SW480 (cell line): Measurements from ENCODE around the gene FRYL.
A peak's percentile ranks its signal among the peaks of the same experiment; 100 is the strongest.
"Not testable (repeated sequence)": the region's sequence is repeated elsewhere in the genome, so short reads cannot be mapped to it uniquely, and the experiment has no call there.

Experiments
- DNase-seq: peaks from one replicate; pipeline ENCODE4 v3.0.0-alpha.2; 2016; ENCODE audit warnings: low spot score

The FRYL gene

DNA sequence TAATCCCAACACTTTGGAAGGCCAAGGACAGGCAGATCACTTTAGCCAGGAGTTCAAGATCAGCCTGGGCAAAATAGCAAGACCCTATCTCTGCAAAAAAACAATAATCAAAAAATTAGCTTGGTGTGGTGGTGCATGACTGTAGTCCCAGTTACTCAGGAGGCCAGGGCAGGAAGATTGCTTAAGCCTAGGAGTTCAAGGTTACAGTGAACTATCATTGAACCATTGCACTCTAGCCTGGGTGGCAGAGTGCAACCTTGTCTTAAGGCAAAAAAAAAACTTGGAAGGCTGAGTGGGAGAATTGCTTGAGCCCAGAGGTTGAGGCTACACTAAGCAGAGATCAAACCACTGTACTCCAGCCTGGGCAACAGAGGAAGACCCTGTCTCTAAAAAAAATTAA is 5.2 kb upstream of the FRYL start:
- no peak for DNase-seq

DNA sequence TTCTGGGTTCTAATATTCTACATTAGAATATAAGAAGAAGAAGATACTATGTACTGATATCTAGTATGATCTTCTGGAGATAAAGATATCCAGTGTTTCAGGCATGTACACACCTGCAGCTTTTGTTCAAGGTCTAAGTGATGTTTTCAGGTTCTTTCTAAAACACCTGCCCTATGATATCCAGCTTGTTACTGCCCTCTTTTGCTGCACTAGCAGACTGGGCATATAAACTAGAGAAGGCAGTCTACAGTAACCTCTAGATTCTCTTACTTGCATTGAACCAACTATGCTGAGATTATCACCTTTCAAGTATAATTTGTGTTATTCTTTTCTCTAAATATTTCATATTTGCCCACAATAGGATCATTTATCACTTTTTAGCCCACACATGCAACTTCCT is 1.9 kb upstream of the FRYL start:
- DNase-seq: peak; percentile 11

DNA sequence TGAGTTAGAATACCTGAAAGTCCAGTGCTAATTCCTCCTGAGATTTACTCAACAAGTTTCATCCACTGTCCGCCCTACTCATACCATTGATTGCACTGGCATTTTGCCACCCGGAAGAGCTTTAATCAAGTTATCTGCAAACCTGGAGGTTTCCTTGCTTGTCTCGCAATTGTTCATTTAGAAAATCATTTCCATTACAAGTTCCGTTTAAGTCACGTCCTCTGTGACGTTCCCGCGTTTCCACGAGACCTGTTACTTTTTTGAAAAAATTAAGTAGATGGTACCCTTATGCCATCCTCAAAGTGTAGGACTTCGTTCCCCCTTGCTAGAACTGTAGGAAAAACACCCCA is 761 bp upstream of the FRYL start:
- no peak for DNase-seq

DNA sequence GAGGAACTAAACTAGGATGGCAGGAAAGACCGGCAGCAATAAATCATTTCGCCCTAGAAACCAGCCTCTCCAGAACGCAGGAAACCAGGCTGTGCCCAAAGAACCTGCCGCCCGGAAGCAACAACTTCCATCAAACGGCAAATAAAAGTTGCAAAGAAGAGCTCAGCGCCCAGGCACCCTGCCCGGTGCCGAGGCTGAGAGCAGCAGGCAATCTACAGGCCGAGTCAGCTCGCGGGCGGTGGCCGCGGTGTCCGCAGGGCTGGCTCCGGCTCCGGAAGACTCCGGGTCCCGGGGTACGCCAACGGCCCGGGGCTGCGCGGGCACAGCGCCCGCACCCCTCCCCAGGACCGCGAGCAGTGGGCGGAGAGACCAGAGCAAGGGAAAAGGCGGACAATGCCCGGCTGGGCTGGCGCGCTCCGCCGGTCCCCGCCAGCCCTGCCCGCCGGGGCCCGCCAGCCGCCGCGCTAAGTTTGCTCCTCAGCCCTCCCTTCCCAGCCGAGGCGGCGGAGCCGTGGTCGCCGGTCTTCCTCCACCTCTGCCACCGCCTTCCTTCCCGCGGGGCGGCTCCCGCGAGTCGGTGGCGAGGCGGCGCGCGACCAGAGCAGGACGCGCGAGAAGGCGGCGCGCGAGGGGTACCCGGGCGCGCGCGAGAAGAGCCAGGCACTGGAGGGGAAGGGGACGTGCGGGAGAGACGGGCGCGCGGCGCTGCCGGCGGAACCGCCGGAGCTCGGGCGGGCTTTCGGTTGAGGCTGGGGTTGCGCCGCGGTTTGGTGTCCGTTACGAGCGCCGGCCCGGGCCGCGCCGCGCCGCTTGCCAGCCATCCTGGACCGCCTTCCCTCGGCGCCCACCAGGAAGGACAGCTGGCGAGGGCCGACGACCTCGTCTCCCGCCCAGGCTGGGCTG is 733 bp downstream of the FRYL start:
- peak; percentile 60 for DNase-seq

DNA sequence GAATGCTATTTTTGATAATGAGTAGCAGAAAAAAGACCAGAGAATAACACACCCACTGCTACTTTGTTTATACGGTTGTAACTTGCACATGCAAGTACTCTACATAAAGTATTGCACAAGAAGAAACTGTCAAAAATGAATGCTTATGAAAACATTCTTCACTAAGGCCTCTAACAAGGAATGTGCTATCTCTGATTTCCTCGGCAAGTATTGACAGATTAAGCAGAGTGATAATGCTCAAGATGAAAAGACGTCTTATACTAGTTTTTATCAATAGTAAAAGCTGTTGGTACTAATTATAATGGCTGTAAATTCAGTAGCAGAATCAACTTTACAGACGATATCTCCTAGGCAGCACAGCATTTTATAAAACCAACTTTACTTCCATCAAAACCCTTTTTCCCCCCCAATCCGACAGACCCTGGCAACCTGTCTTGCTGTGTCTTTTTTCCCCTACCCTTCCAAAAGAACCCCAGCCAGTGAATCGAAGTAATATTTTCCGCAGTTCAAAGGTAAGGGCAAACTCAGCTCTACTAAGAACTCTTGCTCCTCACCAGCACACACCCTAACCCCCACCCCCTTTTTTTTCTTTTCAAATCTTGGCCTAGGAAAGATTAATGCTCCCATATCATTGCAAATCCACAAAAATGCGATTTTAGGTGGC is 1.5 kb downstream of the FRYL start:
- peak; percentile 22 for DNase-seq

DNA sequence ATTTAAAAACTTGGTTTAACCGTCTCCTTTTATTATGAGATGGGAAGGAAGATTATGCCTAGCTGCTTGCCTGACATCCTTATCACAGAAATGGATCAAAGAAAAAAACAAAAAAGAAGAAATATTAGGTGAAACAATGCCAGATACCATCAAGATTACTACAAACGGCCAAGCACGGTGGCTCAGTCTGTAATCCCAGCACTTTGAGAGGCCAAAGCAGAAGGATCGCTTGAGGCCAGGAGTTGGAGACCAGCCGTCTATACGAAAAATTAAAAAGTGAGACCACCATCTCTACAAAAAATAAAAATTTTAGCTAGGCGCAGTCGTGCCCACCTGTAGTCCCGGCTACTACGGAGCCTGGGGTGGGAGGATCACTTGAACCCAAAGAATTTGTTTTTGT is 2.3 kb downstream of the FRYL start:
- DNase-seq: no peak

DNA sequence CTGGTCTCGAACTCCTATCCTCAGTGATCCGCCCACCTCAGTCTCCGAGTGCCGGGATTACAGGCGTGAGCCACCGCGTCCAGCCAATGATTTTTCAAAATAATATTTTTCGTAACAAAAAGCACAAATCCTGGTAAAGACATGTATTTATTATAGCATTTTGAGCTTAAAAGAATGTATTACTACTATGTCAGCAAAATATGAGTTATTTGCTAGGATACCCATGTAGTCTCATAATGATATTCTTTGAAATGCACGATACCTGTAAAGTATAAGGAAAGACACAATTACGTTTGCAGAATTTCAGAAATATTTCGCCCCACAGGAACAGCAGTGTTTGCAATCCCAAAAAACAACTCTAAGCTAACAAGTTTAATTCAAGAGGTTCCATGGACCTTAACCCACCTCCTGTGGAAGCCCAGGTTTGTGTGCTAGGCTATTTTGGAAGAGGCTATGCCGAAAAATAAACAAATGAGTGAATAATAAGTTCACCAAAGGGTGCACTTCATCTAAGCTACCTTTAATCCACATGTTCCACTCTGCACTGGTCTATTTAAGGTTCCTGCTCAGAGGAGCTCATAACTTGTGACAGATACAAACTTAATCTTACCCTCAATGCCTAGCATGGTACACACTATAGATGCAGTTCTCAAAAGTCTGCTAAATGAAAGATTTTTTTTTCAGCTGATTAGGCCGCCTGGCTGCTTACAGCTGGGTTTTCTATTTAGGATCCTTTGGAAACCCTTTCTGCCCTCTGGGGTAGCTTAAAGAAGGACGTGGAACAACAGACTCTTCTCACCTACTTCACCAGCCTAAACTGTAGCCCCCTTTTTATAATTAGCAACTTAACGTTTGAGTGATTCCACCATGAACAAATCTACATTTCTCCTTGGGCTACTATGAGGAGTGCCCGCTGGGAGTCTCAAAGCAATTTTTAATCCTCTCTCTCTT is 5.0 kb downstream of the FRYL start:
- DNase-seq: no peak

DNA sequence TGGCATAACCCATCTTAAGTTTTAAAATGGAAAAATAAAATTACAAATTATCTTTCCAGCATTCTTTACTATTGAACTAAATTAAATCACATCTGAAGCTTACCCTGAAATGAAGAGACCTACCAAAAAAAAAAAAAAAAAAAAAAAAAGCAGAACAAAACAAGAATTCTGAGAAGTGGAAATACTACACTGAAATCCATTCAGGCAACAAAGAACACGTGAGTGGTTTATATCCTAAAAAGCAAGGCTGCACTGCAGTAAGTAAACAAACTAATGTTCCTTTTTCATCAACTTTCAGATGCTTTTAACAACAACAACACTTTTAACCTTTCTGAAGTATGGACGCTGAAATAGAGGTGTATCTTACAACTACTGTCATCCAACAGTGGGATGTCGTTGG is 7.5 kb downstream of the FRYL start:
- DNase-seq: no peak

DNA sequence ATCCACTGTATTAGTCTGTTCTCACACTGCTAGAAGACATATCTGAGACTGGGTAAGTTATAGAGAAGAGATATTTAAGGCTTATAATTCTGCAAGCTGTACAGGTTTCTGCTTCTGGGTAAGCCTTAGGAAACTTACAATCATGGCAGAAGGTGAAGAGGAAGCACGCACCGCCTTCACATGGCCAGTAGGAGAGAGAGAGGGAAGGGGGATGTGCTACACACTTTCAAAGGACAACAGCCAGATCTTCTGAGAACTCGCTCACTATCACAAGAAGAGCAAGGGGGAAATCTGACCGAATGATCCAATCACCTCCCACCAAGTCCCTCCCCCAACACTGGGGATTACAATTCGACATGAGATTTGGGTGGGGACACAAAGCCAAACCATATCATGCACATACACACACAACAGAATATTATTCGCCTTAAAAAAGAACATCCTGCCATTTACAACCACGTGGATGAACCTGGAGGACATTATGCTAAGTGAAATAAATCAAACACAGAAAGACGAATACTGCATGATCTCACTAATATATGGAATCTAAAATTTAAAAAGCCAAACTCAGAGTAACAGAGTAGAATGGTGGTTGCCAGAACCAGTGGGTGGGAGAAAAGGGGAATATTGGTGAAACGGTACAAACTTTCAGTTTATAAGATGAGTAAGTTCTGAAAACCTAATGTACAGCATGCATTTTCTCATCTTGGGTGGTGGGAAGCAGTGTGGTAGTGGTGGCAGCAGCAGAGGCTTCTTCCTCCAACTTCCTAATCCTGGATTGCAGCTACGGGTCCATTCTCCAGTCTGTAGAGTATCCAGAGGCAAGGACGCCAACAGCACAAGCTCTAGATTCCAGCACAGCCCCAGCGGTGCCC is 12.8 kb downstream of the FRYL start:
- no peak for DNase-seq

DNA sequence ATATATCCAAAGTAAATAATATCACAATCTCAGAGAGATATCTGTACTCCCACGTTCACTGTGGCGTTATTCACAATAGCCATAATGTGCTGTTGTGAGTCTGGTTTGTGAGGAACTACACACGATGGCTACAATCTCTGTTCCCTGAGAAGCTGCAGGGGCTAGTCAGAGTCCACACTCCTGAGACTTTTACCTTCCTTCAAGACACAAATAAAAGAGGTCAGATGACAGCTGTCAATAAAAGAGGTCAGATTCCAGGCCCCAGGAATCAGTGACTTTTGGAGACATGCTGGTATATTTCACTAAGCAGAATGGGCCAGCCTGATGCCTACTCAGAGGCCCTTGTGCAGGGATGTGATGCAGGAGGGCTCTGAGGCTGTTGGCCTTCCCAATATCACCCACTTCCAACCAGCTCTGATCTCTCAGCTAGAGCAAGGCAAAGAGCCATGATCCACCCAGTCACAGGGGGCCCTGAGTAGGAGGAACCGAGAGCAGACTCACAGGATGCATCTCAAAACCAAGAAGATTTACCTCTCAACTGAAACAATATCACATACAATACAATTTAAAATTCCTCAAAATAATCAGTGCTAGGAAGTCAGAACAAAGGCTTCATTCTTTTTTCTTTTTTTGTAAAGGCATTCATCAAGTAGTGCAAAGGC is 13.8 kb downstream of the FRYL start:
- DNase-seq: no peak

DNA sequence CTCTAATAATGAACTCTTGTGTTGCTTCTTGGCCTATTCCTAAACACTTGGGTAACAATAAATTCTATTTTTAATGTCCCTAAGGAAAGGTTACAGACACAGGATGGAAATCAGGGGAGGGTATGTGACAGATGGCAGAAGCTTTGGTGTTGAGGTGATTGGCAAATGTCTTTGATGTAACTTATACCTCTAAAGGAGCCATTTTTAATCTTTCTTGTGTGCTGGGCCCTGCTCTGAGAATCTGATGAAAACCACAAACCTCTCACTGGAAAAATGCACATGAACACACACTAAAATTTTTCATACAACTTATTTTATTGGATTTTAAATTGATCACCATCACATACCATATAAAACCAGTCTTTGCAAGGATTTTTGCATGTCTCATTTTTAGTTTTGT is 17.7 kb downstream of the FRYL start:
- no peak for DNase-seq

DNA sequence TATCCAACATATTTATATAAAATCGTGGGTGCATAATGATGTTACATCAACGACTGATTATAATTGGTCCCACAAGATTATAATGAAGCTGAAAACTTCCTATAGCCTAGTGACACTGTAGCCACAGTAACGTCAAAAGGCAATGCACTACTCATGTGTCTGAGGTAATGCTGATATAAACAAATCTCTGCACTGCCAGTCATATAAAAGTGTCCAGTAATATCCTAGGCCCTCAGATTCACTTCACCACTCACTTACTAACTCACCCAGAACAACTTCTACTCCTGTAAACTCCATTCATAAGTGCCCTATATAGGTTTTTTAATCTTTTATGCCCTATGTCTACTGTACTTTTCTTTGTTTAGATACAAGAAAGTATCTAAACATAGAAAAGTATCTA is 18.8 kb downstream of the FRYL start:
- DNase-seq: no peak

DNA sequence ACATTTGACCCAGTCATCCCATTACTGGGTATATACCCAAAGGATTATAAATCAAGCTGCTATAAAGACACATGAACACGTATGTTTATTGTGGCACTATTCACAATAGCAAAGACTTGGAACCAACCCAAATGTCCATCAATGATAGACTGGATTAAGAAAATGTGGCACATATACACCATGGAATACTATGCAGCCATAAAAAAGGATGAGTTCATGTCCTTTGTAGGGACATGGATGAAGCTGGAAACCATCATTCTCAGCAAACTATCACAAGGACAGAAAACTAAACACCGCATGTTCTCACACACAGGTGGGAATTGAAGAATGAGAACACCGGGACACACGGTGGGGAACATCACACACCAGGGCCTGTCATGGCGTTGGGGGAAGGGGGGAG is 21.4 kb downstream of the FRYL start:
- not testable (repeated sequence) for DNase-seq

DNA sequence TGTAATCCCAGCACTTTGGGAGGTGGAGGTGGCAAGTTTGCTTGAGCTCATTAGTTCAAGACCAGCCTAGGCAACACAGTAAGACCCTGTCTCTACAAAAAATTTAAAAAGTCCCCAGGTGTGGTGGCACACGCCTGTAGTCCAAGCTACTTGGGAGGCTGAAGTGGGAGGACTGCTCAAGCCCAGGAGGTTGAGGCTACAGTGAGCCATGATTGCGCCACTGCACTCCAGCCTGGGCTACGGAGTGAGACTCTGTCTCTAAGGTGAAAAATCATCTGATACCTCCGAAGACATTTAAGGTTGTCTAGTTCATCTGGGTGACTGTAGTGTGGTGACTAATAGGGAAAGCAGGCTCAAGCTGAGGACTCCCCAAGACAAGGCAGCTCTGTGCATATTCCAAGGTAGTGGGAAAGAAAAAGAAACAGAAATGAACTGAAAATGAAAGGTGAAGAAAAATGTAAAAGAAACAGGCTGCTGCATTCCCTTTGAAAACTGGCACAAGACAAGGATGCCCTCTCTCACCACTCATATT is 23.3 kb downstream of the FRYL start:
- DNase-seq: no peak

DNA sequence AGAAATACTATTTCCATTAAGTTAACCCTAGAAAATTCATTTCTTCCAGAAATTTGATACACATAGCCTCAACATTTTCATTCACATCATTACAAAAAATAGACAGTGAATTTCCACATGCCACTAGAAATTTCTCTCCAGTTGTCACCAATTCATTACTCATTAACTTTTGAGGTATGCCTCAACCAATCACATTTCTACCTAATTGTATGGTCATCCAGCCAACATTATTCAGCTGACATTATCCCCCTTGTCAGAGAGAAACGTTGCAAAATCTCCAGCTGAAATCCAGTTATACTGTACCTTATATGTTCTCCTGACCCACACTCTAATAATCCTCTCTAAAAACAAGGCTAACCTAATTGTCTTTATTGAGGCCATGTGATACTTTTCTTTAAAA is 24.8 kb downstream of the FRYL start:
- DNase-seq: no peak

DNA sequence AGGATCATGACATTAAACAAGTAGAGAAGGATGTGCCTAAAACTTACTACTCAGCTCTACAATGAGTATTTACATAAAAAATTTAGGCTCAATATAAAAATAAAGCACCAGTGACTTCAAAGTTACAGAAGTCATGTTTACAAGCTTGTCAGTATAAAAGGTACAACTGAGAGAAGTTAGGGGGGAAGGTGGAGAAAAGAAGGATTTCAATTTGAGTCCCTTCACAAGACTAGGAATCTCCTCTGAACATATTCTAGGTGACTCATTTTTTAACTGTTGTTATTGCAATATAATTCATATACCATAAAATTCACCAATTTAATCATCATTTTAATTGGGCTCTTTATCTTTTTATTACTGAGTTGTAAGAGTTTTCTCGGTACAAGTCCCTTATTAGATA is 26.9 kb downstream of the FRYL start:
- DNase-seq: no peak

DNA sequence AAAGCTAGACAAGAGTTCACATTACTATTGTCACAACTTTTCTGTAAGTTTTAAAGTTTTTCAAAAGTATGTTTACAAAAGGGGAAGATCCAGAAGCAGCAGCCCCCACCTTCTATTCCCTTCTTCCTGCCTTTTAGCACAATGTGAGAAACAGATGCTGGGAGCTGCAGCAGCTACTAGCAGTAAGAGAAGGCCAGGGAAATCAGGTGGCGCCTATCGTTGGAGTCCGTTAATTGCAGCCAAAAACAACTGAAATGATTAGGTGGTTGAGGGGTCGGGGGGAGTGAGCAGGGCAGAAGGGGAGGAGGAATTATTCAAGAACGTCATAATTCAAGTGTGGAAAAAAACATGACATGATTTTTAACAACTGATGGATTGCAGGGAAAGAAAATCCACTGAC is 27.4 kb downstream of the FRYL start:
- DNase-seq: no peak

DNA sequence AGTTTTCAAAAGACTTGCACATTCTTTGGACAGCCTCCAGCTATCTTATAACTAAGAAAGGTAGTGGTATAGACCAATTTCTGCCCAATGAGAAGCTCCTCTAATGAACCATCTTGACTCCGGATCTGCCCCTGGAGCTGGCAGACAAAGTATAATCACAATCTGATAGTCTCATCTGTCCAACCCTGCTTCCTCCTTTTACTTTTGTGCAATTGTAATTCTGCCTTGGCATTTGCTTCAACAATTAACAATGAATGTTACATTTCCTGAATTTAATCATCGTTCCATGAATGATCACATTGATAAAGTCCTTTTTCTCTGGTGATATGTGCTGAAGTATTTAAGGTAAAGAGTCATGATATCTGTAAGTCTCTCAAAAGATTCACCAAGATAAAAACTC is 27.8 kb downstream of the FRYL start:
- no peak for DNase-seq

DNA sequence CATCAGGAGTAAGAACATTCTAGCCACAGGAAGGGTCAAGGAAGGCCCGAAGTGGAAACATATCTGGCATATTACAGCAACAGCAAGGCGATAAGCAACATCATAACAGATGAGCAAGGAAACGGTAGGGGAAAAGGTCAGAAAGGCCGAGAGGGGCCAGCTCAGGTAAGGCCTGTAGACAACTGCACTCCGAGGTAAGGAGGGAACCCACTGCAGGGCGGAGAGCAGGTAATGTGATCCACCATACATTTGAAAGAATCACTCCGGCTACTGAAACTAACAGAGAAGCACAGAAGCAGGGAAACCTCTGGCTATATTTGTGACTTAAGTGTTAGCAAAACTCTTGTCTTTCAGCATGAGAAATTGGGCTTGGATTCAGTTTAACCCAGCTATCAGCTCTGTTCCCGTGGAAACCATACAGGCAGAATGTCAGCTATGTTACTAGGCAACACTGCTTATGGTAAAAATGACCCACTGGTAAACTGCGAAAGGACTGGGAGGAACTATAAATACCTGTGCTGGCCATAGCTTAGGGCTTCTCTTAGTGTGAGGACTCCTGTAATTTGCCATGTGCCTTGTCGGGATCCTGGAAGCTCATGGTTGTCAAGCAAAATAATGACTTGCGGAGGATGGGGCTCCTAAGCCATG is 31.0 kb downstream of the FRYL start:
- DNase-seq: no peak

DNA sequence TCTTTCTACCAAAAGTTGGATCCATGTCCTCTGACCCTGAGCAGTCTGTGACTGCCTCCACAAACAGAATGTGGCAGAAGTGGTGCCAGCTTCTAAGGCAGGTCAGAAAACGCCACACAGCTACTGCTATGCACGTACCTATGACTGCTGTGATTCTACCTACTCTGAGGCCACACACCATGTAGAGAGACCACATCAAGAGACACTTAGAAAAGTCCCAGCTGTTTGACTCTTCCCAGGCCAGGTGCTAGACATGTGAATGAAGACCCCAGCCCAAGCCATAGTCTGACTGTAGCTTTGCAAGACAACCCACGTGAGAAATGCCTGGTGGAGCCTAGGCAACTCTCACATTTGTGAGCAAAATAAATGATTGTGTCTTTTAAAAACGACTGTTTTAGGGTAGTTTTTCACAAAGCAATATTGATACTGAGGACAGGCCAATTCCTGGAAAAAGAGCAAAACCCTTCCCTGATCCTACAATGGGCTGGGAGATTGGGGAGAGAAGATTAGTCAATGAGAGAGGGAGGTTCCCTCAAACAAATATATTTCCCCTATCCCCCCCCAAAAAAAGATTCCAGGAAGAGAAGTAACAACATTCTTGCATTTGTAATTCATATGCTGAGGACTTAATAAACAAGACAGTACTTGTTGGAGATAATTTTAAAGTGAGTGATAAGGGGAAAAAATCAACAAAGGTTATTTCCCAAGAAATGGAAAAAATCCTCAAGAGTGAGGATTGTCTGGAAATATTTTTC is 33.3 kb downstream of the FRYL start:
- DNase-seq: no peak
